Posterior vena cava (tissue), 2 donors: ENCODE measurements around the gene TRDN. TPM values are rescaled to one million over a fixed set of nuclear protein-coding genes. Genes with fewer than 3 reads are reported as not detected.

ENCODE experiments used
- DNase-seq: peaks from one replicate; pipeline ENCODE4 v3.0.0-alpha.2; 2020; ENCODE audit warnings: low spot score
- intact Hi-C, 2 donors: fragments of 100-400 bp; cut with DNase I; formaldehyde crosslinking; loops; one replicate each; pipeline versions ENCODE4 v1.14.1 to v1.14.2; 2022 to 2023
- total RNA-seq, 2 donors: library from RNA; stranded (reverse); fragmentation: NEBNext Ultra II Directional; extraction: Animal tissue kit (Norgen Biotek cat#: 25700); gene quantifications; one replicate each; pipeline ENCODE4 v1.2.1, GENCODE V29; 2021
- donor health status: DM: yes; HTN: yes; CAD: no.
- donor health status: DM: yes; HTN: yes; CAD: no.

TRDN gene
- total RNA-seq, 2 donors from 2014 or later: 5.4 to 10.3 TPM

- intact Hi-C loops: no loop called here
- no peak for DNase-seq
These were observed 188.4 kb downstream of the TRDN start for GRCh38 chr6:123448306-123448884.

- no peak for DNase-seq
- intact Hi-C loops: no loop called here
These were observed 189.3 kb downstream of the TRDN start for GRCh38 chr6:123447315-123447937.

DNA sequence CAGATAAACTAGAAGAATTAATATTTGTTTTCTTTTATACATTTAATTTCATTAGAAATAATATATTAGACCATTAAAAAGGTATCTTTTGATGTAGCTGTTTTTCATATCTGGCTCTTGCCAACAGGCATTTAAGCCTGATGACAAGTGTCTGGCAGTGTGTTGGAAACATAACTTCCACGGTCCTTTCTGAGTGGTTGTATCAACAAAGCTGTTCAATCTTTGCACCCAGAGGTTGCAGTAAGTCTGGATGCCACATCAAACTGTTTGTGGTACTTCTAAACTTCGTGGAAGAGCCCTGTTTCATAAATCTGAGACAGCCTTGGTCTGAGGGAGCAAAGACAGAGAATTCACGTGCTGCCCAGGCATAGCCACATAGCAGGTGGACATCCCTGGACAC lies 197.4 kb downstream of the TRDN start:
- intact Hi-C loops: no loop called here
- no peak for DNase-seq

DNA sequence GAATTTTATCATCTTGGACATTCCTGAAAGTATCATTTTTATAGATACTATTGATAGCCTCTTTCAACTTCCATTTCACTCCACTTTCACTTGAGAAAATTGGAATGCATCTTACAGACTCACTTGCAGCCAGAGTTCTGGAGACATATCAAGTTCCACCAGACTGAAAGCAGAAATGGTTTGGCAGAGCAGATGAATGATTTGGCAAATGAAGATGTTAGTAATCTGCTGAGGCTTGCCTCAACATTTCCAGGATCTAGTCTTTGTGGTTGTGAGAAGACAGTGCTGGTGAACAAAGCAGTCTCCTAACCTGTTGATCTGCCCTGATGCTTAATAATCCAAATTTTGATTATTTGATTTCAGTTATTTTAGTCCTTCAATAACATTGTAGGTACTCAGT lies 202.6 kb downstream of the TRDN start:
- DNase-seq: no peak
- intact Hi-C loops: no loop called here

DNA sequence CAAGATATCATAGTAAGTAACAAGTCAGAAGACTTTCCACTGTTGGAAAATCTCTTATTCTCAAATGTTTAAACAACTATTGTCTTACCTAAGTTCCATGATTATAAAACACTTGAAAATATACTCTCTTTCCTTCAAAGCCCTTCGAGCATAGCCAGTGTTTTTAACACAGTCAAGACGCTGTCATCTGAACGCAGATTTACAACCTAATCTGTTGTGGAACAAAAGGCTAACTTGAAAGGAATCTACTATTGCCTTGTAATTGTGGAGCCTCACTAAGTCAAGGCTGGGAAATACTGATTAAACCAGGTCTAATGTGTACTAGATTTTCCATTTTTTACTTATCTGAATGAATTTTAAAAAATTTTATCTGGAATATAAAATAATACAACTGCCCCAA lies 205.8 kb downstream of the TRDN start:
- intact Hi-C loops: no loop called here

GRCh38 chr6:123427008-123427407 lies 209.7 kb downstream of the TRDN start:
- intact Hi-C loops: no loop called here
- no peak for DNase-seq

More for the DNA sequence above, 205.8 kb downstream of the TRDN start:
- no peak for DNase-seq

DNA sequence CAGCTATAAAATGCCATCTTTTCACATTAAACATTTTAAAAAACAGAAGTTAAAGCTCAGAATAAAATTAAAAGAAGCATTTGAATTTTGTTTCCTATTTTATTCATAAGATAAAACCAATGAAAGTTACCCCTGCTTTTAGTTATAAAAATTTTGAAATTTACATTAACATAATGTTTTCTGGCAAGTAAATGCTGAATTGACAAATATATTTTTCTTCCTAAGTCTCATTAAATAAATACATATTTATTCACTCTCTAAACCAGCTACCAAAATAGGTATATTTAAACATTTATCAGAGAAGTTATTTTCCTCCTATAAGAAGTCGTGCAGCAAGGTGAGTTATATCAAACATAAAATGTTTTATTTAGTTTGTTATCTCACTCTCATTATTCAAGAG lies 213.6 kb downstream of the TRDN start:
- intact Hi-C loops: no loop called here
- DNase-seq: no peak

DNA sequence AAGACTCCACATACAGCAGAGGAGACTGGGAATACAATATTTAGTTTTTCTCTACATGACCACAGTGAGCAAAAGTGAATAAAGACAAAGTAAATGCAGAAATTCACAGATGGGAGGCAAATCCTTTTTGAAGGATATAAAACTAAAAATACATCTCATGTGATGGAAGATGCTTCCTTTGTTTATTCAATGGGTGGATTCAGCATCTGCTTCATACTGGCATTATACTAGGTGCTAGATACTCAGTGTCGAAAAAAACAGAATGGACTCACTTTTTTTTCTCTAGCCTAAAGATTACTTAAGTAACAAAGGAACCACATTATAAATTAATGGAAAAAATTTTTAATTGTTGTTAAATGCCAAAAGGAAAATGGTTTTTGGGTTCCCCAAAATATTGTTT lies 216.2 kb downstream of the TRDN start:
- intact Hi-C loops: no loop called here

DNA sequence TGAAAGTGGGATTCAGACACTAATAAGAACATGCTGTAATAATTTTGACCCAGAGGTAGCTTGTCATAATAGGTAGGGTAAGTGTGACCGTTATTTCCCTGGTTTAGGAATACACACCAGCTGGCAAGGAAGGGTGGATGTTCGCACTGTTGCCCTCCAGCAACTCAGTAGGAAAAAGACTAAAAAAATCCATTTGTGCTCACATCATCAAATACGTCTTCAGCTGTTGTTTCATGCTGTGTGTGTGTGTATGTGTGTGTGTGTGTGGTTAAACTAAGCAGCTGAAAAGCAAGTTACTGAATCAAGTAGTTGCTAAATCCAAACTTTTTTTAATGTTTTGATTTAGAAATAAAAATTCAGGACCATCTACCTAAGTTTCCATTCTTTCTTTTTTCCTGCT lies 218.7 kb downstream of the TRDN start:
- intact Hi-C loops: loop anchor here in 1 of 2 donors (5.0 kb wide), 1 partner anchor 299 kb away; no protein-coding TSS in a partner anchor
- no peak for DNase-seq

More for the DNA sequence above, 216.2 kb downstream of the TRDN start:
- no peak for DNase-seq

- intact Hi-C loops: loop anchor here (2.0 to 5.0 kb wide), 2 partner anchors 297 to 300 kb away; no protein-coding TSS in a partner anchor
- no peak for DNase-seq
These were observed 219.2 kb downstream of the TRDN start for GRCh38 chr6:123417535-123417934.

- DNase-seq: no peak
These were observed 220.8 kb downstream of the TRDN start for GRCh38 chr6:123415844-123416468.

DNA sequence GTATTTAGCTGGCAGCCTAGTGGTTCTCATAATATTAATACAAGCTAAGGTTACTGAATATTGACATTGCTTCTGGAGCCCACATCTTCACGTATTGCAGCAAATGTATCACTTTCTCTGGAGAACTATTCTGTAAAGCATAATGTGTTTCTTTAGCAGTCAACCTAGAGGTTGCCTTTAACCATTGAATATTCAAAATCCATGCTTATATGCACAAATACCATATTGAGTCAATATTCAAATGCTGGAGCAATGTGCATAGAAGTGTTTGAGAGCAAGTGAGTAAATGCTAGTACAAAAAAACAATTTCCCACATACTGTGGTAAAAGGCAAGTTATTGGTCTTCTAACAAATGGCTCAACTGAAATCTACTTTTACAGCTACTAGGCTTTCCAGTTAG lies 231.8 kb downstream of the TRDN start:
- intact Hi-C loops: no loop called here
- DNase-seq: no peak

More at GRCh38 chr6:123415844-123416468, 220.8 kb downstream of the TRDN start:
- intact Hi-C loops: loop anchor here (2.0 to 5.0 kb wide), 2 partner anchors 299 to 301 kb away; no protein-coding TSS in a partner anchor

DNA sequence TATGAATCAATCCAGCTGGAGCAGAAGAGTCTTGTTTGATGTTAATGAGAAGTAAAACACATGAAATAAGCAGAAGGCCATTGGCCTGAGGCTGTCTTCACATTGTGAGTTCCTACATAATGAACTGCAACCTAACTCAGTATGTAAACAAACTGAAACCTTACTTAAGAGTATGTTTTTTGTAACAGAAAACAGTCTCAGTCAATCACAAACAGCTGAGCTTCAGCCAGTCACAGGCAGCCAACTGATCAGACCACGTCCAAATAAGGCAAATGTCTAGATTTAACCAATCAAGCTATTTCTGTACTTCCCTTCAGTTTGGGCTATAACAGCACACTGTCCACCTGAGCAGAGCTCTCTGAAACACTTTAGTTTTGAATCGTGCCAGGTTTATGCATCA lies 234.7 kb downstream of the TRDN start:
- intact Hi-C loops: no loop called here
- no peak for DNase-seq

- intact Hi-C loops: loop anchor here in 1 of 2 donors (10.0 kb wide), 1 partner anchor 807 kb away; no protein-coding TSS in a partner anchor
- no peak for DNase-seq
These were observed 238.7 kb downstream of the TRDN start for GRCh38 chr6:123398072-123398471.

DNA sequence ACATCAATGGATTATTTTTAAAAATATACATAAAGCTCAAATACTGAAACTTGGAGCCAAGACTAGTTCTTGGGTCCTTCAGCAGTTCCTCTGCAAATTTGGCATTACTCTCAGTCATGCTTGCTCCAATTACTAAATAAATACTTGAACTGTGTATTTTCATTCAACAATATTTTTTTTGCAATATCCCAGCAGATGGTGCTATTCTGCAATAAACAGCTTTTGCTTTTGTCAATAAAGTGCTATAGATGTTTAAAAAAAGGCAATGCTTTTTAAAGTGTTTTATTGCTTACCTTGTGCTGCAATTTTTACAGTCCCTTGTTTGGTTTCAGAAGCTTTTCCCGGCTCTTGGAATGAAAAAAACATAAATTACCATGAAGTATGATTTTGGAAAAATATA lies 243.4 kb downstream of the TRDN start:
- intact Hi-C loops: loop anchor here in 1 of 2 donors (10.0 kb wide), 1 partner anchor 811 kb away; no protein-coding TSS in a partner anchor
- no peak for DNase-seq

GRCh38 chr6:123383718-123384117 lies 253.0 kb downstream of the TRDN start:
- DNase-seq: no peak
- intact Hi-C loops: no loop called here

DNA sequence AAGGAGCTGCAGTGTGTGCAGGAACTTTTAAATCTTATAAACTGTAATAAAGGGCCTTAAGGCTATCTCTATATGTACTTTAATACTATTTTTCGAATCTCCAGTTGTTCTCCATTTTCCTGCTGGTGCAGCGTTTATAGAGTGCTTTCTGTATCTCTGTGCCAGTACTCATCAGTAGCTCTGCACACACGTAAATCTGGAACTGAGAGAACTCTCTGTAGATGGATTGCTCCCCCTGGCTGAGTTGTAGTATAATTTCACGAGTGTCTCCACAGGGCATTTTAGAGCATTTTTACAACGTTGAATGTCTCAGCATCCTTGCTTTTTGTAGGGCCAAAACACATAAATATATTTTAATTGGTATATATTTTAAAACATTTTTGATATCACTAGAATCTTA lies 256.5 kb downstream of the TRDN start:
- no peak for DNase-seq
- intact Hi-C loops: no loop called here

GRCh38 chr6:123372737-123373136 lies 264.0 kb downstream of the TRDN start:
- intact Hi-C loops: no loop called here
- DNase-seq: no peak

GRCh38 chr6:123363912-123364311 lies 272.8 kb downstream of the TRDN start:
- no peak for DNase-seq
- intact Hi-C loops: no loop called here

GRCh38 chr6:123360359-123360758 lies 276.4 kb downstream of the TRDN start:
- intact Hi-C loops: no loop called here
- no peak for DNase-seq

GRCh38 chr6:123352705-123353104 lies 284.0 kb downstream of the TRDN start:
- DNase-seq: no peak
- intact Hi-C loops: no loop called here
